GM12878 (cell line): ENCODE results near the gene CACNA1B. TPM values are rescaled to one million over a fixed set of nuclear protein-coding genes. Genes with fewer than 3 reads are reported as not detected.

Experiments used
- ATAC-seq: fragments of 200-7000 bp; cut with Tn5 transposase; 3 replicates; pipeline ENCODE4 v1.9.1; 2020; ENCODE audit warnings: mild to moderate bottlenecking, moderate library complexity
- BruUV-seq: library from RNA; stranded (reverse); fragments of 400-500 nt; replicated peaks from 2 replicates; lab custom pipeline; 2021; lab: Mats Ljungman, UMichigan
- CTCF ChIA-PET: fragments of 300-600 bp; sonication (Branson Sonifier 250); formaldehyde crosslinking; extraction: SDS; loops from one replicate; lab custom pipeline; 2021; ENCODE audit warnings: inconsistent platforms; lab: Yijun Ruan, JAX
- POLR2A ChIA-PET: fragments of 350-600 bp; formaldehyde crosslinking; extraction: SDS; loops from one replicate; lab custom pipeline; 2021; ENCODE audit warnings: inconsistent platforms; lab: Charles Lee
- RAD21 ChIA-PET: fragments of 300-600 bp; sonication (Branson Sonifier 250); formaldehyde crosslinking; loops from one replicate; lab custom pipeline; 2023; ENCODE audit warnings: antibody characterized with exemption; ENCODE audit not compliant: unreplicated experiment; lab: Charles Lee
- SMC1A ChIA-PET: fragments of 300-600 bp; sonication (Branson Sonifier 250); formaldehyde crosslinking; loops from one replicate; lab custom pipeline; 2023; ENCODE audit not compliant: unreplicated experiment, uncharacterized antibody; lab: Charles Lee
- DNase-seq: peaks from one replicate; pipeline ENCODE4 v3.0.0-alpha.2; 2011; ENCODE audit warnings: low read depth, low spot score
- FAIRE-seq: peaks from 3 replicates; lab custom pipeline; 2011; peaks lifted over from hg19 to GRCh38; lab: Jason Lieb, UNC
- H2AFZ ChIP-seq: 2 replicates; pipeline ENCODE4 v1.6.0; 2011; ENCODE audit warnings: low read depth, low read length, control low read depth; ENCODE audit not compliant: control insufficient read depth
- H3K27ac ChIP-seq: 2 replicates; pipeline ENCODE4 v1.5.1; 2011; ENCODE audit warnings: control low read depth; ENCODE audit not compliant: control insufficient read depth, insufficient read depth
- H3K27me3 ChIP-seq, 2 experiments: replicated peaks in 1 of 2; 2 replicates each; pipeline versions ENCODE4 v1.6.0 to v1.6.1; 2011; ENCODE audit warnings: low read length in 1 of 2; ENCODE audit not compliant: control insufficient read depth in 2 of 2, insufficient read depth in 2 of 2
- H3K36me3 ChIP-seq, 2 experiments: 2 replicates each; pipeline ENCODE4 v1.5.1; 2011; ENCODE audit warnings: low read length in 1 of 2; ENCODE audit not compliant: control insufficient read depth in 2 of 2, insufficient read depth in 2 of 2
- H3K4me1 ChIP-seq: 2 replicates; pipeline ENCODE4 v1.6.1; 2011; ENCODE audit warnings: mild to moderate bottlenecking, low read length, moderate library complexity, mixed read lengths; ENCODE audit not compliant: control insufficient read depth, insufficient read depth
- H3K4me2 ChIP-seq: 2 replicates; pipeline ENCODE4 v1.6.0; 2011; ENCODE audit warnings: control low read depth; ENCODE audit not compliant: control insufficient read depth, insufficient read depth
- H3K4me3 ChIP-seq: fragments of 200-600 bp; sonication (generic); 2 replicates; pipeline ENCODE4 v1.5.1; 2016
- H3K79me2 ChIP-seq: 2 replicates; pipeline ENCODE4 v1.6.0; 2011; ENCODE audit warnings: low read length; ENCODE audit not compliant: control insufficient read depth, insufficient read depth
- H3K9ac ChIP-seq: 2 replicates; pipeline ENCODE4 v1.8.0; 2011; ENCODE audit warnings: low read length, control low read depth, mixed read lengths; ENCODE audit not compliant: control insufficient read depth, insufficient read depth
- H3K9me3 ChIP-seq: replicated peaks from 3 replicates; pipeline ENCODE4 v1.5.1; 2011; ENCODE audit warnings: mild to moderate bottlenecking, low read length; ENCODE audit not compliant: control insufficient read depth, insufficient read depth
- H4K20me1 ChIP-seq: 2 replicates; pipeline ENCODE4 v1.6.0; 2011; ENCODE audit not compliant: control insufficient read depth, insufficient read depth
- ATF2 ChIP-seq: IDR thresholded peaks from 2 replicates; pipeline ENCODE4 v1.6.1; 2012; ENCODE audit warnings: low read length, inconsistent platforms
- ATF7 ChIP-seq: fragments of 450-650 bp; IDR thresholded peaks from 2 replicates; pipeline ENCODE4 v1.6.1; 2016; ENCODE audit warnings: low read depth, mild to moderate bottlenecking
- CBFB ChIP-seq: IDR thresholded peaks from 2 replicates; pipeline ENCODE4 v1.6.1; 2016; ENCODE audit warnings: antibody characterized with exemption, low read depth
- CBX5 ChIP-seq: sonication (generic); IDR thresholded peaks from 2 replicates; pipeline ENCODE4 v1.6.1; 2016; ENCODE audit warnings: low read depth, moderate library complexity, mild to moderate bottlenecking, inconsistent platforms
- CEBPZ ChIP-seq: fragments of 150-350 bp; IDR thresholded peaks from 2 replicates; pipeline ENCODE4 v1.6.1; 2016; ENCODE audit warnings: low read depth, low read length
- E2F8 ChIP-seq: fragments of 450-650 bp; IDR thresholded peaks from 2 replicates; pipeline ENCODE4 v1.6.1; 2018; ENCODE audit warnings: mild to moderate bottlenecking, low read depth, moderate library complexity; ENCODE audit not compliant: partially characterized antibody
- ETV6 ChIP-seq, 2 experiments: fragments of 450-650 bp in 1 of 2; IDR thresholded peaks in 1 of 2; conservative IDR thresholded peaks in 1 of 2; 2 replicates each; pipeline ENCODE4 v1.6.1; 2014; ENCODE audit warnings: antibody characterized with exemption in 1 of 2, borderline replicate concordance in 1 of 2, low read depth in 1 of 2, mild to moderate bottlenecking in 1 of 2, moderate library complexity in 1 of 2
- HCFC1 ChIP-seq: fragments of 150-350 bp; IDR thresholded peaks from 2 replicates; pipeline ENCODE4 v1.6.1; 2014; ENCODE audit warnings: low read length
- IRF3 ChIP-seq: fragments of 450-650 bp; IDR thresholded peaks from 2 replicates; pipeline ENCODE4 v1.6.1; 2014; ENCODE audit warnings: mild to moderate bottlenecking
- KLF5 ChIP-seq: fragments of 450-650 bp; IDR thresholded peaks from 2 replicates; pipeline ENCODE4 v1.6.1; 2014; ENCODE audit warnings: mild to moderate bottlenecking; ENCODE audit not compliant: partially characterized antibody
- RELB ChIP-seq: fragments of 450-650 bp; IDR thresholded peaks from 2 replicates; pipeline ENCODE4 v1.6.1; 2017; ENCODE audit warnings: low read depth, mild to moderate bottlenecking, moderate library complexity
- SUPT20H ChIP-seq: IDR thresholded peaks from 2 replicates; pipeline ENCODE4 v1.6.1; 2011; ENCODE audit warnings: low read depth, mild to moderate bottlenecking, low read length, moderate library complexity, borderline replicate concordance; ENCODE audit not compliant: control insufficient read depth
- YBX1 ChIP-seq: fragments of 450-650 bp; IDR thresholded peaks from 2 replicates; pipeline ENCODE4 v1.6.1; 2016; ENCODE audit warnings: antibody characterized with exemption
- ZNF384 ChIP-seq: IDR thresholded peaks from 2 replicates; pipeline ENCODE4 v1.6.1; 2012; ENCODE audit warnings: low read depth, mild to moderate bottlenecking, low read length, improper control_type of control experiment, borderline replicate concordance
- WGBS: methylation state at CpG from one replicate; pipeline ENCODE4 v1.1.6; 2016; ENCODE audit warnings: low lambda C conversion rate; ENCODE audit not compliant: insufficient replicate concordance, insufficient coverage; ENCODE audit errors: missing lambda C conversion rate; 5-methylcytosine and 5-hydroxymethylcytosine counted together
- in situ Hi-C: fragments of 300-500 bp; cut with MboI; formaldehyde crosslinking; loops from 9 replicates; pipeline ENCODE4 v1.14.3; 2018; ENCODE audit warnings: mixed read lengths
- intact Hi-C: fragments of 100-400 bp; cut with micrococcal nuclease; formaldehyde crosslinking; loops from one replicate; pipeline ENCODE4 v1.14.2; 2022; ENCODE audit not compliant: unreplicated experiment
- polyA plus RNA-seq, 11 experiments: library from polyadenylated mRNA; depleted of rRNA in 4 of 11; unstranded in 6 of 11; stranded (reverse) in 5 of 11; fragments of >200 nt; fragmentation: Nextera tagmentation in 4 of 11; fragmentation: Illumina TruSeq in 1 of 11; extraction: Ambion mirVana in 4 of 11; extraction: Trizol in 1 of 11; gene quantifications; 1 replicate in 1 of 11; 2 replicates in 10 of 11; pipeline versions ENCODE4 v1.2.1 to v1.2.3, GENCODE V29; 2011 to 2016; ENCODE audit warnings: inconsistent platforms in 2 of 11, missing spikeins in 2 of 11, low read depth in 1 of 11
- total RNA-seq, 4 experiments: library from RNA; depleted of rRNA in 3 of 4; stranded (reverse); fragments of >200 nt in 3 of 4; fragmentation: Illumina TruSeq in 1 of 4; extraction: Trizol in 1 of 4; gene quantifications; 2 replicates each; pipeline versions ENCODE4 v1.2.1 to v1.2.3, GENCODE V29; 2013 to 2021

CACNA1B gene
- total and polyA plus RNA-seq, 10 of the 15 experiments (the other 5 are each of a cell fraction or from before 2014, with no cell fraction given) = 0.01 to 0.03 (median 0.01) TPM; not detected in 7

- no peaks in the 10 kb centered on the region for H3K36me3 ChIP-seq
- no peaks in the 10 kb centered on the region for H4K20me1 ChIP-seq
- ATAC-seq (no peak), DNase-seq (no peak), FAIRE-seq (no peak)
- no peak overlapping the region for H3K9ac ChIP-seq
- intact Hi-C loops = no loop called here
- H3K4me3 ChIP-seq = no peak overlapping the region
- CTCF ChIA-PET = interaction anchor here (0.6 kb wide), 1 partner anchor 38 kb away, joined by 3 read pairs; no protein-coding TSS in a partner anchor
- no peaks in the 10 kb centered on the region for H3K79me2 ChIP-seq
- SMC1A ChIA-PET = no interaction called here
- no peak overlapping the region for H3K27ac ChIP-seq
- H2AFZ ChIP-seq = no peak overlapping the region
- no peaks in the 10 kb centered on the region; a peak in 2 of 4 replicates for H3K27me3 ChIP-seq
- 41% methylated on average over 12 of the region's 12 CpGs for WGBS
- BruUV-seq = no TSS peak
- H3K4me1 ChIP-seq = no peaks in the 10 kb centered on the region
- no peak overlapping the region for H3K4me2 ChIP-seq
- RAD21 ChIA-PET = no interaction called here
- POLR2A ChIA-PET = no interaction called here
- no peaks in the 10 kb centered on the region for H3K9me3 ChIP-seq
- in situ Hi-C loops = no loop called here
- TF ChIP-seq YBX1 = no peak
- no peak for TF ChIP-seq CBFB
- TF ChIP-seq SUPT20H = no peak
- no peak for TF ChIP-seq KLF5
- no peak for TF ChIP-seq ETV6 (conservative IDR thresholded peaks at IDR 0.05 in 1 of 2, IDR thresholded peaks at IDR 0.05 in 1 of 2; ENCODE audit: borderline replicate concordance in 1 of 2, low read depth in 1 of 2)
- TF ChIP-seq E2F8 = no peak
- no peak for TF ChIP-seq CEBPZ
- no peak for TF ChIP-seq ATF2
- no peak for TF ChIP-seq HCFC1
- no peak for TF ChIP-seq ATF7
- no peak for TF ChIP-seq RELB
- TF ChIP-seq IRF3 = no peak
- no peak for TF ChIP-seq CBX5
- no peak for TF ChIP-seq ZNF384
Measured at GRCh38 chr9:138073808-138074207, 196.2 kb downstream of the CACNA1B start.
